Retinal pigment epithelial cell (primary cell): ENCODE measurements around the gene COP1.

Experiments
- DNase-seq: peaks from one replicate; pipeline ENCODE4 v3.0.0-alpha.2; 2010; ENCODE audit warnings: low read depth
- H3K4me3 ChIP-seq: 2 replicates; pipeline ENCODE4 v1.5.1; 2011; ENCODE audit warnings: mild to moderate bottlenecking, low read length, control low read depth, moderate library complexity
- CTCF ChIP-seq: conservative IDR thresholded peaks from 2 replicates; pipeline ENCODE4 v1.5.1; 2011; ENCODE audit warnings: low read depth, low read length, control low read depth, inconsistent platforms

The COP1 gene

GRCh38 chr1:176051402-176051801 is 155.7 kb downstream of the COP1 start:
- TF ChIP-seq CTCF = no peak
- no peak overlapping the region for H3K4me3 ChIP-seq
- no peak for DNase-seq

GRCh38 chr1:176049582-176049981 is 157.5 kb downstream of the COP1 start:
- no peak overlapping the region for H3K4me3 ChIP-seq
- TF ChIP-seq CTCF = no peak
- no peak for DNase-seq

GRCh38 chr1:176046926-176047325 is 160.2 kb downstream of the COP1 start:
- no peak for DNase-seq
- H3K4me3 ChIP-seq = no peak overlapping the region
- no peak for TF ChIP-seq CTCF

GRCh38 chr1:176043537-176043936 is 163.5 kb downstream of the COP1 start:
- DNase-seq = no peak
- no peak for TF ChIP-seq CTCF
- H3K4me3 ChIP-seq = no peak overlapping the region

- TF ChIP-seq CTCF = no peak
- no peak for DNase-seq
- H3K4me3 ChIP-seq = no peak overlapping the region
Observed at GRCh38 chr1:176033881-176034280, 173.2 kb downstream of the COP1 start.

GRCh38 chr1:176033474-176033873 is 173.6 kb downstream of the COP1 start:
- no peak for DNase-seq

GRCh38 chr1:176032040-176032645 is 174.9 kb downstream of the COP1 start:
- no peak overlapping the region for H3K4me3 ChIP-seq
- DNase-seq = no peak
- no peak for TF ChIP-seq CTCF

More at GRCh38 chr1:176033474-176033873, 173.6 kb downstream of the COP1 start:
- TF ChIP-seq CTCF = no peak
- no peak overlapping the region for H3K4me3 ChIP-seq
